ENCODE results near the gene TMPRSS13.

Gene TMPRSS13

DNA sequence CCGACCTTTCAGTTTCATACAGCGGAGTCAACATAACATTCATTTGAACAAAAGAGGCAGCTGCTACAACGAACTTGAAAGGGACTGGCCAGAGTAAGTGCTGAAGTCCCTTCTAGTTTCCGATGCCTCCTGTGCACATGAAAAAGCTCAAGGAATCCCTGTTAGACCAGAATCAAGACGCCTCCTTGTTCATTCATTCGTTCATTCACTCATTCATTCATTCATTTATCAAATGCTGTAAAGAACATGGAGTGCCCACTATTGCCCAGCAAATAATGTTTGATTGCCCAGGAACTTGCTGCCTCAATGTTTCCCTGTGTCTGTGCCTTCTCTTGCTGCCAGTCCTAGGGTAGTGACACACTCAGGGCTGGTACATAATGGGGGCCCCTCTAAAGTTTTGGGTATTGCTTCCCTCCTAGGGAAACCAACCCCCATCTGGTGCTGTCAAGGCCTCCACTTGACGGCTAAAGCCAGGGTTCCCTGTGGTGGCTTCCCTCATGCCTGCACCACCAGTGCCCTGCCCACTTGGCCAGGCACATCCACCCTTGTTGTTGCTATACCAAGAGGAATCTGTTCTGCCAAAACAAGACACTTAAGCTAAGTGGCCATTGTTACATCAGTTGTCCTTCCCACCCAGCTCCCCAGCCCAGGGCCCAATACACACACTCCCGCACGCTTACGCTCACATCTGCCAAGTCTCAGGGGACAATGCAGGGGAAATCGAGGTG lies 3.8 kb downstream of the TMPRSS13 start (continued):
- TF ChIP-seq, protein P1, sequence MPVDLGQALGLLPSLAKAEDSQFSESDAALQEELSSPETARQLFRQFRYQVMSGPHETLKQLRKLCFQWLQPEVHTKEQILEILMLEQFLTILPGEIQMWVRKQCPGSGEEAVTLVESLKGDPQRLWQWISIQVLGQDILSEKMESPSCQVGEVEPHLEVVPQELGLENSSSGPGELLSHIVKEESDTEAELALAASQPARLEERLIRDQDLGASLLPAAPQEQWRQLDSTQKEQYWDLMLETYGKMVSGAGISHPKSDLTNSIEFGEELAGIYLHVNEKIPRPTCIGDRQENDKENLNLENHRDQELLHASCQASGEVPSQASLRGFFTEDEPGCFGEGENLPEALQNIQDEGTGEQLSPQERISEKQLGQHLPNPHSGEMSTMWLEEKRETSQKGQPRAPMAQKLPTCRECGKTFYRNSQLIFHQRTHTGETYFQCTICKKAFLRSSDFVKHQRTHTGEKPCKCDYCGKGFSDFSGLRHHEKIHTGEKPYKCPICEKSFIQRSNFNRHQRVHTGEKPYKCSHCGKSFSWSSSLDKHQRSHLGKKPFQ (tag by site-specific recombination; IDR thresholded peaks at IDR 0.05), result no peak
- TF ChIP-seq ZNF529 (tag by site-specific recombination; IDR thresholded peaks at IDR 0.05; ENCODE audit: insufficient replicate concordance), result no peak
- no peak for TF ChIP-seq MZF1 (tag by site-specific recombination; IDR thresholded peaks at IDR 0.05; ENCODE audit: borderline replicate concordance)
- TF ChIP-seq ZNF600 (tag by site-specific recombination; IDR thresholded peaks at IDR 0.05), result no peak

DNA sequence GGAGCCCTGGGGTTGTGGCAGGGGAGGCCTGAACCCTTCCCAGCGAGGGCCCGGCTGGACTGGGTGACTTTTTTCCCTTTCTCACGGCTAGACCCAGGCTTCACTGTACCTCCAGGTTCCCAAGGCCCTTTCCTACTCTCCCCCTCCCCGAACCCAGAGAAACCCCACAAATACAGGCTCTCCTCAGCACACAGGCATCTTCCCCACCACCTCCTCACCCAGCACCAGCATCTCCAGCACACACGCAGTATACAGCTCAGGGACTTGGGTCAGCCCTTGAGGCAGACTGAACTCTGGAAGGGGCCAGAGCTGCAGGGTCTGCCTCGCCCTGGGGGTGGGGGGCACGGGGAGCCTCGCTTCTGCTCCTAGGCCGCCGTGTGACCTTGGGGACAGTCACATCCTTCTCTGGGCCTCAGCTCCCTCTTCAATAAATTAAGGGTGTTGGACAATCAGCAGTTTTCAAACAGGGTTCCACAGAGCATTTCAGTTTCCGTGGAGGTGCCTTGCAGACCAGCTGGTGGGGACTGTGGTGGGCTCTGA lies 4.5 kb downstream of the TMPRSS13 start:
- POLR2A ChIA-PET, result no interaction called here
- CTCF ChIA-PET, result interaction anchor here (2.0 kb wide), 1 partner anchor 22 kb away, joined by 5 read pairs; no protein-coding TSS in a partner anchor

DNA sequence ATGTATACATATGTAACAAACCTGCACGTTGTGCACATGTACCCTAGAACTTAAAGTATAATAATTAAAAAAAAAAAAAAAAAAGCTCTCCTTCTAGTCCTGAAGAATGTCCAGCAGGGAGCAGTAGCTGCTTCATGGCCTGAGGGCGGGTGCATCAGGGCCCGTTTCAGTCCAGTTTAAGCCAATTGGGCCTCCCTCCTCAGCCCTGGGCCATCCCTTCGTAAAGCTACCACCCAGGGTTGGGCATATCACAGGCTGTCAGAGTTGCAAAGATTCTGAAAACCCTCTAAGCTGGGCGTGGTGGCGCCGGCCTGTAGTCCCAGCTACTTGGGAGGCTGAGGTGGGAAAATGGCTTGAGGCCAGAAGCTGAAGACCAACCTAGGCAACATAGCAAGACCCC lies 5.4 kb downstream of the TMPRSS13 start:
- no peak for TF ChIP-seq GLI4 (tag by site-specific recombination; IDR thresholded peaks at IDR 0.05)
- no peak for TF ChIP-seq ZNF155 (tag by site-specific recombination; IDR thresholded peaks at IDR 0.05)
- TF ChIP-seq ZNF610 (tag by site-specific recombination; IDR thresholded peaks at IDR 0.05; ENCODE audit: borderline replicate concordance), result no peak
- no peak for TF ChIP-seq ZNF837 (tag by site-specific recombination; IDR thresholded peaks at IDR 0.05)
- no peak for TF ChIP-seq ZNF266 (tag by site-specific recombination; IDR thresholded peaks at IDR 0.05; ENCODE audit: low read depth)
- TF ChIP-seq ZIC2 (tag by site-specific recombination; IDR thresholded peaks at IDR 0.05), result no peak
- TF ChIP-seq ZNF211 (tag by site-specific recombination; IDR thresholded peaks at IDR 0.05; ENCODE audit: low read depth), result no peak
- no peak for TF ChIP-seq ZNF677 (tag by site-specific recombination; IDR thresholded peaks at IDR 0.05)
- TF ChIP-seq ZNF223 (tag by site-specific recombination; IDR thresholded peaks at IDR 0.05), result no peak
- TF ChIP-seq MYNN (tag by site-specific recombination; IDR thresholded peaks at IDR 0.05; ENCODE audit: borderline replicate concordance), result no peak
- Histone ChIP-seq H3K4me1 (ENCODE audit: control insufficient read depth, insufficient read depth, low read length) (no peaks in the 10 kb centered on the region), H3K9me3 (ENCODE audit: control insufficient read depth, insufficient read depth, low read depth, low read length) (no peaks in the 10 kb centered on the region), H3K36me3 (ENCODE audit: control insufficient read depth in 2 of 2, insufficient read depth in 1 of 2, low read length in 2 of 2) (no peaks in the 10 kb centered on the region), H3K27ac (ENCODE audit: extremely low read depth, low read depth, low read length) (no peak overlapping the region), H3K4me3 (ENCODE audit: low read depth, low read length) (no peak overlapping the region)
- POLR2A ChIA-PET, result no interaction called here
- CTCF ChIA-PET, result interaction anchor here (1.1 kb wide), 1 partner anchor 9 kb away, joined by 3 read pairs; no protein-coding TSS in a partner anchor

More for the DNA sequence above, 4.5 kb downstream of the TMPRSS13 start:
- H3K4me3 ChIP-seq (ENCODE audit: low read depth, low read length), result no peak overlapping the region
- no peaks in the 10 kb centered on the region for H3K36me3 ChIP-seq (ENCODE audit: control insufficient read depth in 2 of 2, insufficient read depth in 1 of 2, low read length in 2 of 2)
- TF ChIP-seq ZNF221 (tag by site-specific recombination; IDR thresholded peaks at IDR 0.05; ENCODE audit: borderline replicate concordance), result no peak
- no peak for TF ChIP-seq BCL11B (tag by site-specific recombination; IDR thresholded peaks at IDR 0.05; ENCODE audit: low read depth)
- TF ChIP-seq ZNF670 (tag by site-specific recombination; IDR thresholded peaks at IDR 0.05; ENCODE audit: low read depth), result no peak
- TF ChIP-seq ZNF24 (tag by site-specific recombination; IDR thresholded peaks at IDR 0.05), result no peak
- no peaks in the 10 kb centered on the region for H3K4me1 ChIP-seq (ENCODE audit: control insufficient read depth, insufficient read depth, low read length)
- no peaks in the 10 kb centered on the region for H3K9me3 ChIP-seq (ENCODE audit: control insufficient read depth, insufficient read depth, low read depth, low read length)
- no peak overlapping the region for H3K27ac ChIP-seq (ENCODE audit: extremely low read depth, low read depth, low read length)

DNA sequence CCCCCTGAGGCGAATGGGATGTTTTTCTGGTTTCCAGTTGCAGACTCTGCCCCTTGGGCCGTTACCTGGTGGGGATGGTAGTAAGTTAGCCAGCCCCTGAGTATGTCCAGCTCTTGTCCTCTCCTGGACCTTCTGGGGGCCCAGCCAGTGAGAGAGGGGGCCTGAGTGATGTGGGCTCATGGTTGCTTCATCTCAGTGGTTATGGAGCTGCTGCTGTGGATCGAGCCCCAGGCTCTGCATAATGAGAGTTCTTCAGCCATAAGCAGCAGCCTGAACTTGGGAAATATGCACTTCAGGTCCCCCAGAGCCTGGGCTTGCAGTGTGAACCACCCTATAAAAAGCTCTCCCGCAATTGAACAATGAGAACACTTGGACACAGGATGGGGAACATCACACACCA lies 5.9 kb downstream of the TMPRSS13 start:
- CTCF ChIA-PET, result interaction anchor here (1.1 kb wide), 1 partner anchor 8 kb away, joined by 3 read pairs; no protein-coding TSS in a partner anchor
- POLR2A ChIA-PET, result no interaction called here
- Histone ChIP-seq H3K4me3 (ENCODE audit: low read depth, low read length) (no peak overlapping the region), H3K36me3 (ENCODE audit: control insufficient read depth in 2 of 2, insufficient read depth in 1 of 2, low read length in 2 of 2) (no peaks in the 10 kb centered on the region), H3K27ac (ENCODE audit: extremely low read depth, low read depth, low read length) (no peak overlapping the region), H3K9me3 (ENCODE audit: control insufficient read depth, insufficient read depth, low read depth, low read length) (no peaks in the 10 kb centered on the region), H3K4me1 (ENCODE audit: control insufficient read depth, insufficient read depth, low read length) (no peaks in the 10 kb centered on the region)
- TF ChIP-seq, protein P2, sequence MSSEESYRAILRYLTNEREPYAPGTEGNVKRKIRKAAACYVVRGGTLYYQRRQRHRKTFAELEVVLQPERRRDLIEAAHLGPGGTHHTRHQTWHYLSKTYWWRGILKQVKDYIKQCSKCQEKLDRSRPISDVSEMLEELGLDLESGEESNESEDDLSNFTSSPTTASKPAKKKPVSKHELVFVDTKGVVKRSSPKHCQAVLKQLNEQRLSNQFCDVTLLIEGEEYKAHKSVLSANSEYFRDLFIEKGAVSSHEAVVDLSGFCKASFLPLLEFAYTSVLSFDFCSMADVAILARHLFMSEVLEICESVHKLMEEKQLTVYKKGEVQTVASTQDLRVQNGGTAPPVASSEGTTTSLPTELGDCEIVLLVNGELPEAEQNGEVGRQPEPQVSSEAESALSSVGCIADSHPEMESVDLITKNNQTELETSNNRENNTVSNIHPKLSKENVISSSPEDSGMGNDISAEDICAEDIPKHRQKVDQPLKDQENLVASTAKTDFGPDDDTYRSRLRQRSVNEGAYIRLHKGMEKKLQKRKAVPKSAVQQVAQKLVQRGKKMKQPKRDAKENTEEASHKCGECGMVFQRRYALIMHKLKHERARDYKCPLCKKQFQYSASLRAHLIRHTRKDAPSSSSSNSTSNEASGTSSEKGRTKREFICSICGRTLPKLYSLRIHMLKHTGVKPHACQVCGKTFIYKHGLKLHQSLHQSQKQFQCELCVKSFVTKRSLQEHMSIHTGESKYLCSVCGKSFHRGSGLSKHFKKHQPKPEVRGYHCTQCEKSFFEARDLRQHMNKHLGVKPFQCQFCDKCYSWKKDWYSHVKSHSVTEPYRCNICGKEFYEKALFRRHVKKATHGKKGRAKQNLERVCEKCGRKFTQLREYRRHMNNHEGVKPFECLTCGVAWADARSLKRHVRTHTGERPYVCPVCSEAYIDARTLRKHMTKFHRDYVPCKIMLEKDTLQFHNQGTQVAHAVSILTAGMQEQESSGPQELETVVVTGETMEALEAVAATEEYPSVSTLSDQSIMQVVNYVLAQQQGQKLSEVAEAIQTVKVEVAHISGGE (tag by site-specific recombination; conservative IDR thresholded peaks at IDR 0.05; ENCODE audit: low read depth), result no peak
- TF ChIP-seq ZNF555 (tag by site-specific recombination; conservative IDR thresholded peaks at IDR 0.05) (no peak), ZNF223 (tag by site-specific recombination; IDR thresholded peaks at IDR 0.05) (no peak), ZNF404 (tag by site-specific recombination; IDR thresholded peaks at IDR 0.05) (no peak), SCRT2 (tag by site-specific recombination; IDR thresholded peaks at IDR 0.05) (no peak), ZNF664 (tag by site-specific recombination; IDR thresholded peaks at IDR 0.05) (no peak), ZBTB1 (tag by site-specific recombination; IDR thresholded peaks at IDR 0.05) (no peak)
- TF ChIP-seq, protein P1 (tag by site-specific recombination; IDR thresholded peaks at IDR 0.05), result no peak

Measured in HEK293 (cell line).